GM13977 (cell line): ENCODE data around the gene FAM193A.
"Not testable (repeated sequence)": the region's sequence is repeated elsewhere in the genome, so short reads cannot be mapped to it uniquely, and the experiment has no call there.

Source experiments
- DNase-seq: peaks from one replicate; pipeline ENCODE4 v3.0.0; 2012; ENCODE audit warnings: low spot score
- CTCF ChIP-seq: IDR thresholded peaks from 2 replicates; pipeline ENCODE4 v1.5.1; 2012; ENCODE audit warnings: mild to moderate bottlenecking, control low read depth; ENCODE audit not compliant: insufficient read depth; ENCODE audit errors: extremely low read depth, missing control alignments
- in situ Hi-C: fragments of 300-500 bp; cut with MboI; formaldehyde crosslinking; loops from one replicate; pipeline ENCODE4 v1.12.0; 2022; ENCODE audit warnings: low sequenced_read_pairs, low pct_unique_long_range_greater_than_20kb, mixed read lengths, inconsistent platforms; ENCODE audit not compliant: unreplicated experiment

The FAM193A gene

GRCh38 chr4:2545321-2546013, 9.0 kb downstream of the FAM193A start:
- in situ Hi-C loops = no loop called here
- TF ChIP-seq CTCF = no peak
- no peak for DNase-seq

- no peak for TF ChIP-seq CTCF
- in situ Hi-C loops = no loop called here
- no peak for DNase-seq
Observed at GRCh38 chr4:2546286-2546823, 9.9 kb downstream of the FAM193A start.

DNA sequence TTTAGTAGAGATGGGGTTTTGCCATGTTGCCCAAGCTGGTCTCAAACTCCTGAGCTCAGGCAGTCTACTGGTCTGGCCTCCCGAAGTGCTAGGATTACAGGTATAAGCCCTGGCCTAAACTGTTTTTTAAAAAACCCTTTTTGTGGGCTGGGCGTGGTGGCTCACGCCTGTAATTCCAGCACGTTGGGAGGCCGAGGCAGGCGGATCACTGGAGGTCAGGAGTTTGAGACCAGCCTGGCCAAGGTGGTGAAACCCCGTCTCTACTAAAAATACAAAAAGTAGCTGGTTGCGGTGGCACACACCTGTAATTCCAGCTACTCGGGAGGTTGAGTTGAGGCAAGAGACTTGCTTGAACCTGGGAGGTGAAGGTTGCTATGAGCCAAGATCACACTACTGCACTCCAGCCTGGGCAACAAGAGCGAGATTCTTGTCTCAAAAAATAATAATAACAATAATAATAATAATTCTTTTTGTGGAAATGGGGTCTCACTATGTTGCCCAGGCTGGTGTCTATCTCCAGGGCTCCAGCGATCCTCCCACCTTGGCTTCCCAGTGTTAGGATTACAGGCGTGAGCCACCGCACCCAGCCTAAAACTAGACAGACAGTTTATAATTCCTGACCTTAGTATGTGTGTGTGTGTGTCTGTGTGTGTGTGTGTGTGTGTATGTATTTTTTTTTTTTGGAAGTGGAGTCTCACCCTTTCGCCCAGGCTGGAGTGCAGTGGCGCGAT, 10.7 kb downstream of the FAM193A start:
- DNase-seq, in situ Hi-C loops: not testable (repeated sequence)

GRCh38 chr4:2551118-2551517, 14.7 kb downstream of the FAM193A start:
- no peak for TF ChIP-seq CTCF
- in situ Hi-C loops = no loop called here
- DNase-seq = no peak

GRCh38 chr4:2552806-2553205, 16.4 kb downstream of the FAM193A start:
- no peak for TF ChIP-seq CTCF
- DNase-seq = no peak
- in situ Hi-C loops = no loop called here

DNA sequence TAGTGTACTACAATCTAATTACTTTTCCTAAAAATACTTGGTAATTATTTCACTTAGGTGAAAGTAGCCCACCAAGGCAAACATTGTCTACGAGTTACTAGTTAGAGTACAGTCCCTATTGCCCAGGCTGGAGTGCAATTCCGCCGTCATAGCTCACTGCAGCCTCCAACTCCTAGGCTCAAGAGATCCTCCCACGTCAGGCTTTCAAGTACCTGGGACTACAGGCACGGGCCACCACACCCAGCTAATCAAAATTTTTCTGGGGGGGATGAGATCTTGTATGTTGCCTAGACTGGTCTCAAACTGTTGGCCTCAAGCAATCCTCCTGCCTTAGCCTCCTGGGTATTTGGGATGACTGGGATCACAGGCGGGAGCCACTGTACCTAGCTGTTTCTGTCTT, 21.9 kb downstream of the FAM193A start:
- no peak for TF ChIP-seq CTCF
- DNase-seq = no peak
- in situ Hi-C loops = no loop called here

GRCh38 chr4:2560167-2560566, 23.7 kb downstream of the FAM193A start:
- no peak for TF ChIP-seq CTCF
- in situ Hi-C loops = no loop called here
- DNase-seq = no peak
